ENCODE data around the gene DNPEP. TPM values are rescaled to one million over a fixed set of nuclear protein-coding genes. Genes with fewer than 3 reads are reported as not detected.

The DNPEP gene
- total RNA-seq, 3 donors from 2014 or later, result 75.7 to 127 (median 125) TPM

DNA sequence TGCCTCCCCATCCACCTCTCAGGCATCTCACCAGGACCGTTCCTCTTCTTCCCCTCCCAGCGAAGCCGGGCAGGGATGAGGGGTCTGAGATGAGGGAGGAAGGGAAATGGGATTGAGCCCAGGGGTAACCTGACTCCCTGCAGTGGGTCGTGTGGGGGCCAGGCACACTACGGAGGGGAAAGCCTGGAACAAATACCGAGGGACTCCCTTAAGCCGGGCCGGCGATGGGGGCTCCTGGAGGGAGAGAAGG, 46.7 kb upstream of the DNPEP start:
- H3K4me3 ChIP-seq, result no peak overlapping the region
- TF ChIP-seq, protein P1, sequence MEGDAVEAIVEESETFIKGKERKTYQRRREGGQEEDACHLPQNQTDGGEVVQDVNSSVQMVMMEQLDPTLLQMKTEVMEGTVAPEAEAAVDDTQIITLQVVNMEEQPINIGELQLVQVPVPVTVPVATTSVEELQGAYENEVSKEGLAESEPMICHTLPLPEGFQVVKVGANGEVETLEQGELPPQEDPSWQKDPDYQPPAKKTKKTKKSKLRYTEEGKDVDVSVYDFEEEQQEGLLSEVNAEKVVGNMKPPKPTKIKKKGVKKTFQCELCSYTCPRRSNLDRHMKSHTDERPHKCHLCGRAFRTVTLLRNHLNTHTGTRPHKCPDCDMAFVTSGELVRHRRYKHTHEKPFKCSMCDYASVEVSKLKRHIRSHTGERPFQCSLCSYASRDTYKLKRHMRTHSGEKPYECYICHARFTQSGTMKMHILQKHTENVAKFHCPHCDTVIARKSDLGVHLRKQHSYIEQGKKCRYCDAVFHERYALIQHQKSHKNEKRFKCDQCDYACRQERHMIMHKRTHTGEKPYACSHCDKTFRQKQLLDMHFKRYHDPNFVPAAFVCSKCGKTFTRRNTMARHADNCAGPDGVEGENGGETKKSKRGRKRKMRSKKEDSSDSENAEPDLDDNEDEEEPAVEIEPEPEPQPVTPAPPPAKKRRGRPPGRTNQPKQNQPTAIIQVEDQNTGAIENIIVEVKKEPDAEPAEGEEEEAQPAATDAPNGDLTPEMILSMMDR (IDR thresholded peaks at IDR 0.05), result no peak

DNA sequence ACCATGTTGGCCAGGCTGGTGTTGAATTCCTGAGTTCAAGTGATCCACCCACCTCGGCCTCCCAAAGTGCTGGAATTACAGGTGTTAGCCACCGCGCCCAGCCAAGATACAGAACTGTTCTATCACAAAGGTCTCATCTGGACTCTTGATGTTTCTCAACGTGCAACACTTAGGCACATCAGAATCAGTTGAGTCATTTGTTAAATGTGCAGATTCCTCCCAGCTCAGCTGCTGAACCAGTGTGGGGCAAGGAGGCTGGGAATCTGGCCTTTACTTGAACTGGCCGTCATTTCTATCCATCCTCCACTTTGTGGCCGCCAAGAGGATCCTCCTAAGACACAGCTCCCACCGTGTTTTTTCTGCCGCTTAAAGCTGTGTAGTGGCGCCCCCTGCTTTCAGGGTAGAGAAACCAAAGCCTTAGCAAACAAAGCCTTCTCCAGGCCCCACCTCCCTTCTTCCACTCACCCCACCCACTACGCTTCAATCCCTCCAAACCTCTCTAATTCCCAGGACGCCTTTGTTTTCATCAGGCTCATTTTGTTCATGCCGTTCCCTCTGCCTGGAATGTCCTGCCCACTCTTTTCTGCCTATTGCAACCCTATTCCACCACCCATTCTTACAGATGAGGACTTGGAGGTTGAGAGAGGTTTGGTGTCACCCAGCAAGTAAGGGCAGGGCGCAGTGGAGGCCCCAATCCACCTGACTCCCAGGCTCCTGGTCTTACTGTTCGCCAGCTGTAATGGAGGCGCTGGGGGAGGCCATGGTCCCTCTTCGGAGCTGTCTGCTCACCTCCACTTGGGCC, 46.2 kb upstream of the DNPEP start:
- Histone ChIP-seq H3K36me3 (ENCODE audit: low read depth) (no peaks in the 10 kb centered on the region), H3K4me1 (ENCODE audit: low read depth) (no peaks in the 10 kb centered on the region), H3K4me3 (no peak overlapping the region), H3K9me3 (no peaks in the 10 kb centered on the region)
- DNase-seq, result no peak
- peak; percentile 39 for ATAC-seq
- TF ChIP-seq, protein P1 (IDR thresholded peaks at IDR 0.05), result no peak
- intact Hi-C loops (cut with DNase I, micrococcal nuclease), result no loop called here

More for the DNA sequence above, 46.7 kb upstream of the DNPEP start:
- no peaks in the 10 kb centered on the region for H3K36me3 ChIP-seq (ENCODE audit: low read depth)
- ATAC-seq (no peak), DNase-seq (no peak)
- H3K9me3 ChIP-seq, result no peaks in the 10 kb centered on the region
- intact Hi-C loops (cut with DNase I, micrococcal nuclease), result no loop called here
- no peaks in the 10 kb centered on the region for H3K4me1 ChIP-seq (ENCODE audit: low read depth)

DNA sequence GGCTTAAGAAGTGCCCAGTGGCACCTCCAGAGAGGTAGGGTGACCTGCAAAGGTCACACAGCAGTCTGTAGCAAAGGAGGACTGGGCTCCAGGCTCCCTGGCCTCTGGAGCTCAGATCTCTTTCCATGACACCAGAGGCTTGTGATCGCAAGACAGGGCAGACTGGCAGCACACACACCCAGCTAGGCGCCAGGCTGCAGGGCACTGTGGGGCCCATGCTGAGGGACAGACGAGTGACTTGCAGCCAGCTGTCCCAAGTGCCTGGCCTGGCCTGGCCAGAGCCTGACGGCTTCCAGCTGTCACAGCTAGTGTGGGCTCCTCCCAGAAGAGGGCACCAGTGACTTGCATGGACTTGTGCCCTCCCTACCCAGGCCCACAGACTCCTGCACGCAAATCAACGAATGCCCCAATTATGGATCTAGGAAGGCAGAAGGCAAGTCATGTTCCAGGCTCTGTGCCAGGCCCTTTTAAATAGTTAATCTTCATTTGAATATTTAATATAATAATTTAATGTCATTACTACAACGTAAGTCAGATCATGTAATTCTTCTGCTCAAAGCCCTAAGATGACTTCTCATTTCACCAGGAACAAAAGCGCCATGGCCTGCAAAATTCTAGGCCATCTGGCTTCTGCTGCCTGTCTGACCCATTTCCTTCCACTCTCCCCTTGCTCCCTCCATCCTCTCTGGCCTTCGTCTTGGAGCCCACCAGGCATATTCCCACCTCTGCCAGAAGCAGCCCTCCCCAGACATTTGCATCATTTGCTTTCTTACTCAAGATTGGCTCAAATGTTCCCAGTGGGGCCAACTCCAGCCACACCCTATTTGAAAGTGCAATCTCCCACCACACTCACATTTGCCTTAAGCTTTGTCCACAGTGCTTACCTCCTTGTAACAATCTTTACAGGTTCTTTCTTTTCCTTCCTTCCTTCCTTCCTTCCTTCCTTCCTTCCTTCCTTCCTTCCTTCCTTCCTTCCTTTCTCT, 43.2 kb upstream of the DNPEP start:
- DNase-seq (no peak), ATAC-seq (peak; percentile 63)

DNA sequence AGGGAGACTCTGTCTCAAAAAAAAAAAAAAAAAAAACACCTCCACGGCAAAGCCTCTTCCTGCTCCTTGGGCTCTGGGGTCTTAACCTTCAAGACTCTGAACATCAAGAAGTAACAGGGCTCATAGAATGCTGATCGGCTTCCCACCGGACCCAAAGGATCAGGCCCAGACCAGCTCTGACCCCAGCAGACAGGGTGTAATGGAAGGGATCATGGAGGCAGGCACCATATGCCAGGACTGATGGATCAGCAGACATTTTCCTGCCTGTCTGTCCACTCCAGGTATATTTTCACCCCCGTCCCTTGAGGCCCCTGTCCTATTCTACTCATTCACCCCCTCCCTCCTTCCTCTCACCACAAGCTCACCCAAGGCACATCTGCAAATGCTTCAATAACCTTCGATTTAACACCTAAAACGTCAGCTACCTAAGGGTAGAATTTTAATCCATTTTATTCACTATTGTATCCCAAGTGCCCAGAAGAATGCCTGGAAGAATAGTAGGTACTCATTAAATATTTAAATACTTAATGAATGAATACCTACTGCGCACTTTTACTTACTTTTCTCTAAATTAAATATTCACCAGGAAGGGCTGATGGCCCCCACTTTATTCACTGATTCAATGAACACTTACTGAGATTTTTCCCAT, 42.4 kb upstream of the DNPEP start:
- no peaks in the 10 kb centered on the region for H3K9me3 ChIP-seq
- no peaks in the 10 kb centered on the region for H3K36me3 ChIP-seq (ENCODE audit: low read depth)
- H3K4me3 ChIP-seq, result no peak overlapping the region
- no peak for DNase-seq
- intact Hi-C loops (cut with DNase I, micrococcal nuclease), result no loop called here
- ATAC-seq, result no peak
- H3K4me1 ChIP-seq (ENCODE audit: low read depth), result no peaks in the 10 kb centered on the region
- TF ChIP-seq, protein P1 (IDR thresholded peaks at IDR 0.05), result no peak

More for the DNA sequence above, 43.2 kb upstream of the DNPEP start:
- intact Hi-C loops (cut with DNase I, micrococcal nuclease), result no loop called here
- TF ChIP-seq, protein P1 (IDR thresholded peaks at IDR 0.05), result no peak
- H3K36me3 ChIP-seq (ENCODE audit: low read depth), result no peaks in the 10 kb centered on the region
- no peaks in the 10 kb centered on the region for H3K9me3 ChIP-seq
- no peaks in the 10 kb centered on the region for H3K4me1 ChIP-seq (ENCODE audit: low read depth)
- H3K4me3 ChIP-seq, result no peak overlapping the region

DNA sequence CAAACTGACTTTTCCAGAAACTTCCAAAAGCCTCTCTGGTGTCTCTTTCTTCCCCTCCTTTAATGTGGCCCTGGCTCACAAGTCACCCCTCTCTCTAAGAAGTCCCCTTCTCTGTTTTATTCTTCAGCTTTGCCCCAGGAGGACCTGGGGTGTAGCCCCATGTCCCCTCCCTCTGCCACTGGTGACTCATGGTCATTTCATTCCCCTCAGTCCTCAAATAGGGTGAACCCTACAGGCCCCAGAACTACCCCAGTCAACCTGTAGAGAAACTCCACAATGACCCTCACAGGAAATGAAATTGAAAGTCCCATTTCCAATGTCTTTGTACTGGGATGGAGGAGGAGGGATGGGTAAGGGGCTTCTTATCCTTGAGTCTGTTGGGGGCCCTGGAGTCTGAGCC, 40.8 kb upstream of the DNPEP start:
- Histone ChIP-seq H3K36me3 (ENCODE audit: low read depth) (no peaks in the 10 kb centered on the region), H3K4me1 (ENCODE audit: low read depth) (no peaks in the 10 kb centered on the region), H3K9me3 (no peaks in the 10 kb centered on the region), H3K4me3 (no peak overlapping the region)
- ATAC-seq, result no peak
- no peak for DNase-seq
- TF ChIP-seq, protein P1 (IDR thresholded peaks at IDR 0.05), result no peak
- intact Hi-C loops (cut with DNase I, micrococcal nuclease), result no loop called here
